ENCODE results near the gene SH3GL1. TPM values are rescaled to one million over a fixed set of nuclear protein-coding genes. Genes with fewer than 3 reads are reported as not detected.

The SH3GL1 gene
- total and polyA plus RNA-seq, 9 of the 15 experiments (the other 6 are each of a cell fraction or from before 2014, with no cell fraction given): 1.7 to 75.3 (median 25.7) TPM

DNA sequence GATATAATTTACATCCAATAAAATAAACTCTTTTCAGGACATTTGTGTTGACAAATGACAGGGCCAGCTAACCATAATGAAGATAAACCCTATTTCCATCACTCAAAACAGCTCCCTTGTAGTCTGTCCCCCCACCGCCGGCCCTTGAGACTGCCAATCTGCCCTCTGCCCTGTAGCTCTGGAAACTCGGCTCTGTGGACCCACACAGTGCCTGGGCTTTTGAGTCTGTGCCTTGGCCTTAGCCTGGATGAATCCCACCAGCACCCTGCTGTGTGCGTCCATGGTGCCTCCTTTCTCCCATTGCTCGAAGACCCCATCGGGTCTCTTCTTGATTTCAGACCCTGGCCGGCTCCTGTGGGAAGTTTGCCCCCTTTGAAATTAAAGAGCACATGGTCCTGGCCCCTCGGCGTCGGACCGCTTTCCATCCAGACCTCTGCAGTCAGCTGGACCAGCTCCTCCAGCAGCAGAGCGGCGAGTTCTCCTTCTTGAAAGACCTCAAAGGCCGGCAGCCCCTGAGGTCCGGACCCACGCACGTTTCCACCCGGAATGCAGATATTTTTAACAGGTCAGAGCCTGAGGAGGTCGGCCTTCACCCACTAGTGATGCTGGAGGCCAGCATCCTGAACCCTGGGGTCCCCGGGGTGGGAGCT, 28.1 kb upstream of the SH3GL1 start:
- Histone ChIP-seq H3K9ac (ENCODE audit: insufficient read depth in 1 of 2, low read depth in 2 of 2, low read length in 2 of 2) (no peak overlapping the region), H3K4me2 (ENCODE audit: insufficient read depth, low read length) (no peak overlapping the region), H3K27me3 (ENCODE audit: control insufficient read depth in 2 of 2, insufficient read depth in 2 of 2, low read length in 2 of 2) (no peaks in the 10 kb centered on the region), H3K79me2 (ENCODE audit: control insufficient read depth, insufficient read depth, low read length) (no peaks in the 10 kb centered on the region), H3K9me1 (ENCODE audit: control insufficient read depth, insufficient read depth, low read length) (no peaks in the 10 kb centered on the region), H3K9me3 (replicated peaks; ENCODE audit: control insufficient read depth, insufficient read depth, low read depth, low read length) (no peaks in the 10 kb centered on the region), H3K4me3 (no peak overlapping the region), H3K27ac (ENCODE audit: extremely low read depth, low read depth, low read length) (no peak overlapping the region), H2AFZ (ENCODE audit: low read depth, low read length) (no peak overlapping the region), H3K36me3 (ENCODE audit: control insufficient read depth, insufficient read depth, low read length) (peaks cover 86% of the 10 kb centered on the region; the same call in 2 of the 3 replicates), H4K20me1 (replicated peaks; ENCODE audit: control insufficient read depth, insufficient read depth, low read length) (0 out of 2 replicates have a peak, but pooled peaks cover 5% of the 10 kb centered on the region), H3K4me1 (replicated peaks in 1 of 2; ENCODE audit: control insufficient read depth in 2 of 2, insufficient read depth in 2 of 2, low read length in 2 of 2) (peaks cover 0 to 2% of the 10 kb centered on the region in 2 experiments; a peak in 1 of 5 replicates)
- 95% methylated on average over 20 of the region's 20 CpGs for WGBS (ENCODE audit: insufficient coverage, low coverage, missing lambda C conversion rate)
- in situ Hi-C loops (cut with MboI): no loop called here
- CTCF ChIA-PET (ENCODE audit: low intra/inter-chr PET ratio): interaction anchor here (0.6 kb wide), 1 partner anchor 79 kb away, joined by 3 read pairs; no protein-coding TSS in a partner anchor
- no peak for FAIRE-seq
- POLR2A ChIA-PET: interaction anchor here (0.5 to 2.2 kb wide), 7 partner anchors 9 to 704 kb away, joined by 3 to 28 read pairs (median 3); partner anchors contain the start of gene SH3GL1
- TF ChIP-seq LCOR (CRISPR knock-in tag; IDR thresholded peaks at IDR 0.05) (no peak), POLR2G (IDR thresholded peaks at IDR 0.05; ENCODE audit: low read depth, low read length) (0 out of 2 replicates have a peak, but pooled peaks have one; percentile 20)
- DNase-seq (ENCODE audit: extremely low read depth in 1 of 4, low spot score in 3 of 4): no peak
- no TSS peak for BruUV-seq (replicated peaks)
- intact Hi-C loops (cut with micrococcal nuclease): no loop called here
- no peak for ATAC-seq

GRCh38 chr19:4425537-4425936, 25.2 kb upstream of the SH3GL1 start:
- H3K4me1 ChIP-seq (replicated peaks in 1 of 2; ENCODE audit: control insufficient read depth in 2 of 2, insufficient read depth in 2 of 2, low read length in 2 of 2): no peaks in the 10 kb centered on the region
- no peak for ATAC-seq
- in situ Hi-C loops (cut with MboI) (no loop called here), intact Hi-C loops (cut with micrococcal nuclease) (no loop called here)
- no peak overlapping the region for H3K4me2 ChIP-seq (ENCODE audit: insufficient read depth, low read length)
- no peak overlapping the region for H3K4me3 ChIP-seq
- H3K9me3 ChIP-seq (replicated peaks; ENCODE audit: control insufficient read depth, insufficient read depth, low read depth, low read length): no peaks in the 10 kb centered on the region
- H3K36me3 ChIP-seq (ENCODE audit: control insufficient read depth, insufficient read depth, low read length): peaks cover 83% of the 10 kb centered on the region; the same call in 2 of the 3 replicates
- FAIRE-seq: no peak
- ChIA-PET POLR2A (interaction anchor here (1.7 kb wide), 1 partner anchor 10 kb away, joined by 4 read pairs; no protein-coding TSS in a partner anchor), CTCF (ENCODE audit: low intra/inter-chr PET ratio) (no interaction called here)
- no peaks in the 10 kb centered on the region for H3K27me3 ChIP-seq (ENCODE audit: control insufficient read depth in 2 of 2, insufficient read depth in 2 of 2, low read length in 2 of 2)
- H2AFZ ChIP-seq (ENCODE audit: low read depth, low read length): no peak overlapping the region
- no peaks in the 10 kb centered on the region for H3K9me1 ChIP-seq (ENCODE audit: control insufficient read depth, insufficient read depth, low read length)
- peak in 1 of 4 experiments; percentile 14 for DNase-seq (ENCODE audit: extremely low read depth in 1 of 4, low spot score in 3 of 4)
- H4K20me1 ChIP-seq (replicated peaks; ENCODE audit: control insufficient read depth, insufficient read depth, low read length): 0 out of 2 replicates have a peak, but pooled peaks cover 5% of the 10 kb centered on the region
- BruUV-seq (replicated peaks): no TSS peak
- no peaks in the 10 kb centered on the region; the same call in 2 of the 3 replicates for H3K79me2 ChIP-seq (ENCODE audit: control insufficient read depth, insufficient read depth, low read length)
- H3K9ac ChIP-seq (ENCODE audit: insufficient read depth in 1 of 2, low read depth in 2 of 2, low read length in 2 of 2): no peak overlapping the region; a peak in 1 of 4 replicates
- WGBS (ENCODE audit: insufficient coverage, low coverage, missing lambda C conversion rate): 96% methylated on average over 6 of the region's 6 CpGs
- H3K27ac ChIP-seq (ENCODE audit: extremely low read depth, low read depth, low read length): no peak overlapping the region
- TF ChIP-seq RBM34 (IDR thresholded peaks at IDR 0.05; ENCODE audit: borderline replicate concordance, insufficient read depth, low read length): no peak
- no peak for TF ChIP-seq IRF2 (CRISPR knock-in tag; IDR thresholded peaks at IDR 0.05)
- TF ChIP-seq ZNF41 (CRISPR knock-in tag; conservative IDR thresholded peaks at IDR 0.05): no peak
- TF ChIP-seq SAFB2 (IDR thresholded peaks at IDR 0.05; ENCODE audit: borderline replicate concordance, low read depth, low read length, severe bottlenecking): no peak
- TF ChIP-seq U2AF2 (optimal IDR thresholded peaks at IDR 0.05; ENCODE audit: low read depth, low read length): no peak
- TF ChIP-seq ASH1L (IDR thresholded peaks at IDR 0.05; ENCODE audit: borderline replicate concordance, low read depth, partially characterized antibody): no peak
- TF ChIP-seq, protein P1, sequence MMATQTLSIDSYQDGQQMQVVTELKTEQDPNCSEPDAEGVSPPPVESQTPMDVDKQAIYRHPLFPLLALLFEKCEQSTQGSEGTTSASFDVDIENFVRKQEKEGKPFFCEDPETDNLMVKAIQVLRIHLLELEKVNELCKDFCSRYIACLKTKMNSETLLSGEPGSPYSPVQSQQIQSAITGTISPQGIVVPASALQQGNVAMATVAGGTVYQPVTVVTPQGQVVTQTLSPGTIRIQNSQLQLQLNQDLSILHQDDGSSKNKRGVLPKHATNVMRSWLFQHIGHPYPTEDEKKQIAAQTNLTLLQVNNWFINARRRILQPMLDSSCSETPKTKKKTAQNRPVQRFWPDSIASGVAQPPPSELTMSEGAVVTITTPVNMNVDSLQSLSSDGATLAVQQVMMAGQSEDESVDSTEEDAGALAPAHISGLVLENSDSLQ (IDR thresholded peaks at IDR 0.05): no peak
- no peak for TF ChIP-seq ETS1 (conservative IDR thresholded peaks at IDR 0.05; ENCODE audit: control insufficient read depth, low read depth, low read length)
- TF ChIP-seq E2F5 (CRISPR knock-in tag; IDR thresholded peaks at IDR 0.05): no peak

All from K562 (cell line).